CD4-positive, alpha-beta T cell treated with Interleukin-10 for 1 hour (primary cell): ENCODE data around the gene ICAM1.
A peak's percentile ranks its signal among the peaks of the same experiment; 100 is the strongest.
"Not testable (repeated sequence)": the region's sequence is repeated elsewhere in the genome, so short reads cannot be mapped to it uniquely, and the experiment has no call there.

ENCODE experiments used
- DNase-seq: peaks from one replicate; pipeline ENCODE4 v3.0.0-alpha.2; 2020

ICAM1 gene

DNA sequence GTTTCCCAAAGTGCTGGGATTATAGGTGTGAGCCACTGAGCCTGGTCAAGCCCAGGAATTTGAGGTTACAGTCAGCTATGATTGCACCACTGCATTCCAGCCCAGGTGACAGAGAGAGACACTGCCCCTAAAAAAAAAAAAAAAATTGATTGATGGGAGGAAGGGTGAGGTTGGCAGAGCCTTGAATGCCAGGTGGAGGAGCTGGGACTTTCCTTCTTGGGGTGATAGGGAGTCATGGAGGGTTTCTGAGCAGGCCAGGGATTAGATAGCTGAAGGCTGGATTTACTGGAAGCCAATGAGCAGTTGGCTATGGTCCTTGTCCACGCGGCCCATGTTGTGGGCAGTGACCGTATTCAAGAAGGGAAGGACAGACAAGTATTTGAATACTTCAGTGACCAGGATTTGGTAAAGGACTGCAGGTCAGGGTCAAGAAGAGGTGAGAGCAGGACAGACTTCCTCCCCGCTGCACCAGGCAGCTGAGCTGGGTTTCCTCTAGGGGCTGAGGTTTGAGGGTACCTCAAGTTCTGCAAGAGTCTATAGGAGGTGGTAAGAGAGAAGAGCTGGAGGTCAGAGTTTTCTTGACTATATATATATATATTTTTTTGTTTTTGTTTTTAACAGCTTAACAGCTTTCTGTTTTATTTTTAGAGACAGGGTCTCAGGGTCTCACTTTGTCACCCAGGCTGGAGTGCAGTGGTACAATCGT, 9.0 kb downstream of the ICAM1 start:
- DNase-seq = no peak

DNA sequence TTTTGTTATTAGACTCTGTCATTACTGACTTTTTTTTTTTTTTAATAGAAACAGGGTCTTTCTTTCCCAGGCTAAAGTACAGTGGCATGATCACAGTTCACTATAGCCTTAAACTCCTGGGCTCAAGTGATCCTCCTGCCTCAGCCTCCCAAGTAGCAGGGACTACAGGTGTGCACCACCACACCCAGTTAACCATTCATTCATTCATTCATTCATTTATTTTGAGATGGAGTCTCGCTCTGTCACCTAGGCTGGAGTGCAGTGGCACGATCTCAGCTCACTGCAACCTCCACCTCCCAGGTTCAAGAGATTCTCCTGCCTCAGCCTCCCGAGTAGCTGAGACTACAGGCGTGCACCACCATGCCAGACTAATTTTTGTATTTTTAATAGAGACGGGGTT, 11.1 kb downstream of the ICAM1 start:
- DNase-seq = not testable (repeated sequence)

DNA sequence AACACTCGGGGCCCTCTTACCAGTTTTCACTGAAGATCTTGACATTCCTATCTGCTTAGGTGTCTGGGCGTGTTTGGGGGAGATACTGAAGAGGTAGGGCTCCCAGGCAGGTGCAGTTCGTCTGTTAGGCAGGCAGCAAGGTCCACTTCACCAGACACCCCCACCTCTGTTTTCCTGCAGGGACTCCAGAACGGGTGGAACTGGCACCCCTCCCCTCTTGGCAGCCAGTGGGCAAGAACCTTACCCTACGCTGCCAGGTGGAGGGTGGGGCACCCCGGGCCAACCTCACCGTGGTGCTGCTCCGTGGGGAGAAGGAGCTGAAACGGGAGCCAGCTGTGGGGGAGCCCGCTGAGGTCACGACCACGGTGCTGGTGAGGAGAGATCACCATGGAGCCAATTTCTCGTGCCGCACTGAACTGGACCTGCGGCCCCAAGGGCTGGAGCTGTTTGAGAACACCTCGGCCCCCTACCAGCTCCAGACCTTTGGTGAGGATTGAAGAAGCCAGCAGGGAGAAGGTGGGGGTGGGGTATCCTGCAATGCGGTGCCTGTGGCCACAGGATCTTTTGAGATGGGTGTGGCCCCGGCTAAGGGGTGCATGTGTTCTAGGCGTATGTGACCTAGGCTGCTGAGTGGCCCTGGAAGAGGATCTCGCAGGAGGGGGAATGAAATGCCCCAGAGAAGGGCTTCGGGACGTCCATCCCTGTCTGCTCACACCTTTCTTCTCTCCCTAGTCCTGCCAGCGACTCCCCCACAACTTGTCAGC, 12.6 kb downstream of the ICAM1 start:
- no peak for DNase-seq

DNA sequence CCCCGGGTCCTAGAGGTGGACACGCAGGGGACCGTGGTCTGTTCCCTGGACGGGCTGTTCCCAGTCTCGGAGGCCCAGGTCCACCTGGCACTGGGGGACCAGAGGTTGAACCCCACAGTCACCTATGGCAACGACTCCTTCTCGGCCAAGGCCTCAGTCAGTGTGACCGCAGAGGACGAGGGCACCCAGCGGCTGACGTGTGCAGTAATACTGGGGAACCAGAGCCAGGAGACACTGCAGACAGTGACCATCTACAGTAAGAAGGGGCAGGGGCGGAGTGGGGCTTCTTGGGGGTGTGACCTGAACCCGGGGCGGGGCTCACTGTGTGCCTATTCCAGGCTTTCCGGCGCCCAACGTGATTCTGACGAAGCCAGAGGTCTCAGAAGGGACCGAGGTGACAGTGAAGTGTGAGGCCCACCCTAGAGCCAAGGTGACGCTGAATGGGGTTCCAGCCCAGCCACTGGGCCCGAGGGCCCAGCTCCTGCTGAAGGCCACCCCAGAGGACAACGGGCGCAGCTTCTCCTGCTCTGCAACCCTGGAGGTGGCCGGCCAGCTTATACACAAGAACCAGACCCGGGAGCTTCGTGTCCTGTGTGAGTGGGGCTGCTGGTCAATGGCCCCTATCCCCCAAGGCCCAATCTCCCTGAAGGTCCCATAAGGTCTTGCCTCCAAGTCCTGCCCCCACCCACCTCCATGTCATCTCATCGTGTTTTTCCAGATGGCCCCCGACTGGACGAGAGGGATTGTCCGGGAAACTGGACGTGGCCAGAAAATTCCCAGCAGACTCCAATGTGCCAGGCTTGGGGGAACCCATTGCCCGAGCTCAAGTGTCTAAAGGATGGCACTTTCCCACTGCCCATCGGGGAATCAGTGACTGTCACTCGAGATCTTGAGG, 13.4 kb downstream of the ICAM1 start:
- no peak for DNase-seq

DNA sequence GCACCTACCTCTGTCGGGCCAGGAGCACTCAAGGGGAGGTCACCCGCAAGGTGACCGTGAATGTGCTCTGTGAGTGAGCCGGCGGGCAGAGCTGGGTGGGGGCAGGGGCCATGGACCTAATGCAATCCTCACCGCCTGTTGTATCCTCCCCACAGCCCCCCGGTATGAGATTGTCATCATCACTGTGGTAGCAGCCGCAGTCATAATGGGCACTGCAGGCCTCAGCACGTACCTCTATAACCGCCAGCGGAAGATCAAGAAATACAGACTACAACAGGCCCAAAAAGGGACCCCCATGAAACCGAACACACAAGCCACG, 14.0 kb downstream of the ICAM1 start:
- no peak for DNase-seq

DNA sequence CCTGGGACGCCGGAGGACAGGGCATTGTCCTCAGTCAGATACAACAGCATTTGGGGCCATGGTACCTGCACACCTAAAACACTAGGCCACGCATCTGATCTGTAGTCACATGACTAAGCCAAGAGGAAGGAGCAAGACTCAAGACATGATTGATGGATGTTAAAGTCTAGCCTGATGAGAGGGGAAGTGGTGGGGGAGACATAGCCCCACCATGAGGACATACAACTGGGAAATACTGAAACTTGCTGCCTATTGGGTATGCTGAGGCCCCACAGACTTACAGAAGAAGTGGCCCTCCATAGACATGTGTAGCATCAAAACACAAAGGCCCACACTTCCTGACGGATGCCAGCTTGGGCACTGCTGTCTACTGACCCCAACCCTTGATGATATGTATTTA, 14.5 kb downstream of the ICAM1 start:
- no peak for DNase-seq

DNA sequence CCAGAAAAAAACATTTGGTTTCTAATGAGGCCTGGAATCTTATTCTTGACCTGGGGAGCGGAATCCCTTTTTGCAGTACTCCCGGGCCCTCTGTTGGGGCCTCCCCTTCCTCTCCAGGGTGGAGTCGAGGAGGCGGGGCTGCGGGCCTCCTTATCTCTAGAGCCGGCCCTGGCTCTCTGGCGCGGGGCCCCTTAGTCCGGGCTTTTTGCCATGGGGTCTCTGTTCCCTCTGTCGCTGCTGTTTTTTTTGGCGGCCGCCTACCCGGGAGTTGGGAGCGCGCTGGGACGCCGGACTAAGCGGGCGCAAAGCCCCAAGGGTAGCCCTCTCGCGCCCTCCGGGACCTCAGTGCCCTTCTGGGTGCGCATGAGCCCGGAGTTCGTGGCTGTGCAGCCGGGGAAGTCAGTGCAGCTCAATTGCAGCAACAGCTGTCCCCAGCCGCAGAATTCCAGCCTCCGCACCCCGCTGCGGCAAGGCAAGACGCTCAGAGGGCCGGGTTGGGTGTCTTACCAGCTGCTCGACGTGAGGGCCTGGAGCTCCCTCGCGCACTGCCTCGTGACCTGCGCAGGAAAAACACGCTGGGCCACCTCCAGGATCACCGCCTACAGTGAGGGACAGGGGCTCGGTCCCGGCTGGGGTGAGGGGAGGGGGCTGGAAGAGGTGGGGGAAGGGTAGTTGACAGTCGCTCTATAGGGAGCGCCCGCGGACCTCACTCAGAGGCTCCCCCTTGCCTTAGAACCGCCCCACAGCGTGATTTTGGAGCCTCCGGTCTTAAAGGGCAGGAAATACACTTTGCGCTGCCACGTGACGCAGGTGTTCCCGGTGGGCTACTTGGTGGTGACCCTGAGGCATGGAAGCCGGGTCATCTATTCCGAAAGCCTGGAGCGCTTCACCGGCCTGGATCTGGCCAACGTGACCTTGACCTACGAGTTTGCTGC, 16.1 kb downstream of the ICAM1 start, which contains the start of gene ICAM4:
Gene ICAM4, plus strand, starts transcription at position 153 of the 935 bp plus-strand sequence. Its CDS starts 58 bp downstream, at position 211.
- peak; percentile 54 for DNase-seq

DNA sequence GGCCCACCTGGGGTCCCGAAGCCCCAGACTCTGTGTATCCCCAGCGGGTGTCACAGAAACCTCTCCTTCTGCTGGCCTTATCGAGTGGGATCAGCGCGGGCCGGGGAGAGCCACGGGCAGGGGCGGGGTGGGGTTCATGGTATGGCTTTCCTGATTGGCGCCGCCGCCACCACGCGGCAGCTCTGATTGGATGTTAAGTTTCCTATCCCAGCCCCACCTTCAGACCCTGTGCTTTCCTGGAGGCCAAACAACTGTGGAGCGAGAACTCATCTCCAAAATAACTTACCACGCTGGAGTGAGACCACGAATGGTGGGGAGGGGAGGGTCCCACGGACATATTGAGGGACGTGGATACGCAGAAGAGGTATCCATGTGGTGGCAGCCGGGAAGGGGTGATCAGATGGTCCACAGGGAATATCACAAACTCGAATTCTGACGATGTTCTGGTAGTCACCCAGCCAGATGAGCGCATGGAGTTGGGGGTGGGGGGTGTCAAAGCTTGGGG, 17.8 kb downstream of the ICAM1 start:
- DNase-seq = peak; percentile 53

DNA sequence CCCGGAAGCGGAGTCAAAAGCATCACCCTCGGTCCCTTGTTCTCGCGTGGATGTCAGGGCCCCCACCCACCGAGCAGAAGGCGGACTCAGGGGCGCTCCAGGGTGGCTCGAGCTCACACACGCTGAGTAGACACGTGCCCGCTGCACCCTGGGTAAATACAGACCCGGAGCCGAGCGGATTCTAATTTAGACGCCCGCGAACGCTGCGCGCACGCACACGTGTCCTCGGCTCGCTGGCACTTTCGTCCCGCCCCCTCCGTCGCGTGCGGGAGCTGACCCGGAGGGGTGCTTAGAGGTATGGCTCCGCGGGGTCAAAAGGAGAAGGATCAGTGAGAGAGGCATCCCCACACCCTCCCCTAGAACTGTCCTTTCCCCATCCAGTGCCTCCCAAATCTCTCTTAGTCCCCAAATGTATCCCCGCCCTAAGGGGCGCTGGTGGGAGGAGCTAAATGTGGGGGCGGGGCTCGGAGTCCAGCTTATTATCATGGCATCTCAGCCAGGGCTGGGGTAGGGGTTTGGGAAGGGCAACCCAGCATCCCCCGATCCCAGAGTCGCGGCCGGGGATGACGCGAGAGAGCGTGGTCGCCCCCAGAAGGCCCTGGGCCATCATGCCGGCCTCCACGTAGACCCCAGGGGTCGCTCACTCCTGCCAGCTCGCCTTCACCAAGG, 18.4 kb downstream of the ICAM1 start:
- DNase-seq = peak; percentile 72

DNA sequence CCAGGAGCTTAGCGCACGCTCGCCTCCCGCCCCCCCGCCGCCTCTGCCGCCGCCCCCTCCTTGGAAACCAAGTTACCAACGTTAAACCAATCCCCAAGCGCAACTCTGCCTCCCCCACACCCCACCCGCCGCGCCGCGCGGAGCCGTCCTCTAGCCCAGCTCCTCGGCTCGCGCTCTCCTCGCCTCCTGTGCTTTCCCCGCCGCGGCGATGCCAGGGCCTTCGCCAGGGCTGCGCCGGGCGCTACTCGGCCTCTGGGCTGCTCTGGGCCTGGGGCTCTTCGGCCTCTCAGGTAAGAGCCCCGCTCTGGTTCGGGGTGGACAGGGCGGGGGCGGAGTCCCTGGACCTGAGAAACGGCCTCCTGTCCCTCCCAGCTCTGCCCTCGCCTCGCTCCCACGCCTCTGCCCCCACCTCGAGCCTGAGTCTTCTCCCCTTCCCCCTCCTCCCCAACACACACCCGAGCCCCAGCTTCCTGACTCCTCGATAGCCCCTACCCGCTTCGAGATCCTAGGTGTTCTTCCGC, 19.0 kb downstream of the ICAM1 start, which contains the start of gene ICAM5:
Gene ICAM5, plus strand, starts transcription at position 117 of the 521 bp plus-strand sequence. Its CDS starts 92 bp downstream, at position 209.
- DNase-seq = peak; percentile 41

DNA sequence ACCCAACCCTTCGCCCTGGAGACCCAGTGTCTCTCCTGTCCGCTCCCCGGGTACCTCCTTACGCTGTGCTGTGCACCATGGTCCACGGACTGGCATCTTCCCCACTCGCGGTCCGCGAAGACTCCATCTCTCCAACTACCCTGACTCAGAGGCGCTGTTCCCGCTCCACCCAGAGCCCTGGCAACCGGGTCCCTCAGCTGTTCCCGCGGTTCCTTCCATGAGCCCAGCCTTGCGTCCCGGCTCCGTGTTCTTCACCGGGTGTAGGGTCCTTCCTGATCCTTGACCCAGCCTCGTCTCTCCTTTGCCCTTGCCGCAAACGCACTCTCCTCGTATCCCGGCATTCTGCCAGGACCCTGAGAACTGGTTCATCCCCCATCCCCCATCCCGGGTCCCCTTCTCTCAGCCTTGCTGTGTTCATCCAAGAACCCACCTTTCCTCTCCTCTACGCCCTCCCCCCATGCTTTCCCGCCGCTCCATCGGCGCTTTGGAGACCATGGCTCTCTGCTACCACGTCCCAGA, 19.5 kb downstream of the ICAM1 start:
- no peak for DNase-seq

DNA sequence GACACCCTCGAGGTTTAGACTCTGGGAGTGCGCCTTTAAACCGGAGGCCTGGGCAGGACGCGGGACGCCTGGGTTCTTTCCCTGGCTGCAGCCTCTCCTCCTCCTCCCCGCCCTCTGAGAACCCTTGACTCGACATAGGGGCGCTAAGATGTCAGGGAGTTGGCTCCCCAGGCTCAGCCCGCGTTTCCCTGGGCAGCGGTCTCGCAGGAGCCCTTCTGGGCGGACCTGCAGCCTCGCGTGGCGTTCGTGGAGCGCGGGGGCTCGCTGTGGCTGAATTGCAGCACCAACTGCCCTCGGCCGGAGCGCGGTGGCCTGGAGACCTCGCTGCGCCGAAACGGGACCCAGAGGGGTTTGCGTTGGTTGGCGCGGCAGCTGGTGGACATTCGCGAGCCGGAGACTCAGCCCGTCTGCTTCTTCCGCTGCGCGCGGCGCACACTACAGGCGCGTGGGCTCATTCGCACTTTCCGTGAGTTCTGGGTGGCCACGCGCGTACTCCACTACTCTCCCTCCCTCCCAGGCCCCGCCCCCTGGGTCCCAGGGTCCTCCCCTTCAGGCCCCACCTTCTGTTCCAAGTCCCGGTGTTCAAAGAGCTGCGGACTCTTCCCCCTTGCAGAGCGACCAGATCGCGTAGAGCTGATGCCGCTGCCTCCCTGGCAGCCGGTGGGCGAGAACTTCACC, 20.1 kb downstream of the ICAM1 start:
- peak; percentile 68 for DNase-seq

DNA sequence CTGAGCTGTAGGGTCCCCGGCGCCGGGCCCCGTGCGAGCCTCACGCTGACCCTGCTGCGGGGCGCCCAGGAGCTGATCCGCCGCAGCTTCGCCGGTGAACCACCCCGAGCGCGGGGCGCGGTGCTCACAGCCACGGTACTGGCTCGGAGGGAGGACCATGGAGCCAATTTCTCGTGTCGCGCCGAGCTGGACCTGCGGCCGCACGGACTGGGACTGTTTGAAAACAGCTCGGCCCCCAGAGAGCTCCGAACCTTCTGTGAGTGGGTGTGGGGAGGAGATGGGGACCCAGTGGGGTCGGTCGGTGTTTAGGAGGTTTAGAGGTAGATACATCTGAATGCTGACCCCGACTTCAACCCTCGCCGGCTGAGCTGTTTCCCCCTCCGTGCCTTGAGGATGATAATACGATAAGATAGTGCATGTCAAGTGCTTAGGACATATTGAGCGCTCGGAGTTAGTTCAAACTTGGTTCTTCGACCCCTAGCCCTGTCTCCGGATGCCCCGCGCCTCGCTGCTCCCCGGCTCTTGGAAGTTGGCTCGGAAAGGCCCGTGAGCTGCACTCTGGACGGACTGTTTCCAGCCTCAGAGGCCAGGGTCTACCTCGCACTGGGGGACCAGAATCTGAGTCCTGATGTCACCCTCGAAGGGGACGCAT, 20.8 kb downstream of the ICAM1 start:
- peak; percentile 27 for DNase-seq

DNA sequence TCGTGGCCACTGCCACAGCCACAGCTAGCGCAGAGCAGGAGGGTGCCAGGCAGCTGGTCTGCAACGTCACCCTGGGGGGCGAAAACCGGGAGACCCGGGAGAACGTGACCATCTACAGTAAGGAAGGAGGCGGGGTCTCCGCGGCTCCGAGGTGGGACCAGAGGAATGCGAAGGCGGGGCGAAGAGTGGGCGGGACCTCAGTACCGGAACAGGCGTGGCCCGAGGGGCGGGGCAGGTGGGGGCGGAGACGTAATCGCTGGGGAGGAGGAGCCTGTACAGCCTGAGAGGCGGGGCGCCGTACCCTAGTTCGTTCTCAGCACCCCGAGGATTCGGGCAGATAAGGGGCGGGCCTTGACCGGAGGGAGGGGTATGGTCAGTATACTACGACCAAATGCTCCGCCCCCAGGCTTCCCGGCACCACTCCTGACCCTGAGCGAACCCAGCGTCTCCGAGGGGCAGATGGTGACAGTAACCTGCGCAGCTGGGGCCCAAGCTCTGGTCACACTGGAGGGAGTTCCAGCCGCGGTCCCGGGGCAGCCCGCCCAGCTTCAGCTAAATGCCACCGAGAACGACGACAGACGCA, 21.4 kb downstream of the ICAM1 start:
- peak; percentile 77 for DNase-seq

DNA sequence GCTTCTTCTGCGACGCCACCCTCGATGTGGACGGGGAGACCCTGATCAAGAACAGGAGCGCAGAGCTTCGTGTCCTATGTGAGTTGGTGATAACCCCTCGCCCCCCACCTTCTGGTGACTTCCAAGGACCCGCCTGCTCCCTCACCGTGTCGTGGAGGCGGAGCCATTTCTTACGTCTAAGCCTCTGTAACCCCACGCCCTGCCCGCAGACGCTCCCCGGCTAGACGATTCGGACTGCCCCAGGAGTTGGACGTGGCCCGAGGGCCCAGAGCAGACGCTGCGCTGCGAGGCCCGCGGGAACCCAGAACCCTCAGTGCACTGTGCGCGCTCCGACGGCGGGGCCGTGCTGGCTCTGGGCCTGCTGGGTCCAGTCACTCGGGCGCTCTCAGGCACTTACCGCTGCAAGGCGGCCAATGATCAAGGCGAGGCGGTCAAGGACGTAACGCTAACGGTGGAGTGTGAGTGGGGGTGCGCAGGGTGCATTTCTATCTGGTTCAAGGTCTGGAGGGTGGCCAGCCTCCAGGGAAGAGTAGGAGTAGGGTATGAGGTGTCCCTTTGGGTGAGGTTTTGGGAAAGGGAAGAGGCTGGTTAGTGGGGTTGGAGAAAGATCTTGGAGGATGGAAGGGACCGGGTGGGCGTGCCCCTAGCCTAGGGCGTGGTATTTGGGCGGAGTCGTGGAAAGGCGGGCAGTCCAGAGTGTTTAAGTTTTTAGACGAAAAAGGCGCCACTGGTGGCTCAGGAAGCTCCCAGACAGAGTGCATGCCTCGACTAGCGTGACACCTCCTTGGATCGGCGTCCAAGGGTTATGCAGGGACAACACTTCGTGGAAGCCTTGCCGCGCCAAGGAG, 22.1 kb downstream of the ICAM1 start:
- DNase-seq = no peak

DNA sequence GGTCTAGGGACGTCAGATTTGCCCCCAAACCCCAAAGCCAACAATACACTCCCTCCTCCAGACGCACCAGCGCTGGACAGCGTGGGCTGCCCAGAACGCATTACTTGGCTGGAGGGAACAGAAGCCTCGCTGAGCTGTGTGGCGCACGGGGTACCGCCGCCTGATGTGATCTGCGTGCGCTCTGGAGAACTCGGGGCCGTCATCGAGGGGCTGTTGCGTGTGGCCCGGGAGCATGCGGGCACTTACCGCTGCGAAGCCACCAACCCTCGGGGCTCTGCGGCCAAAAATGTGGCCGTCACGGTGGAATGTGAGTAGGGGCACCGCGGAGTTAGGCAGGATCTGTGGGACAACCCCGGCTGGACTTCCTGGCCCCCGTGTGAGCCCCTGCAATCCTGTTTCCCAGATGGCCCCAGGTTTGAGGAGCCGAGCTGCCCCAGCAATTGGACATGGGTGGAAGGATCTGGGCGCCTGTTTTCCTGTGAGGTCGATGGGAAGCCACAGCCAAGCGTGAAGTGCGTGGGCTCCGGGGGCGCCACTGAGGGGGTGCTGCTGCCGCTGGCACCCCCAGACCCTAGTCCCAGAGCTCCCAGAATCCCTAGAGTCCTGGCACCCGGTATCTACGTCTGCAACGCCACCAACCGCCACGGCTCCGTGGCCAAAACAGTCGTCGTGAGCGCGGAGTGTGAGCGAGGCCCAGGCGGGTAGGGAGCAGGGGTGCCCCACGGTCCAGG, 22.9 kb downstream of the ICAM1 start:
- no peak for DNase-seq

DNA sequence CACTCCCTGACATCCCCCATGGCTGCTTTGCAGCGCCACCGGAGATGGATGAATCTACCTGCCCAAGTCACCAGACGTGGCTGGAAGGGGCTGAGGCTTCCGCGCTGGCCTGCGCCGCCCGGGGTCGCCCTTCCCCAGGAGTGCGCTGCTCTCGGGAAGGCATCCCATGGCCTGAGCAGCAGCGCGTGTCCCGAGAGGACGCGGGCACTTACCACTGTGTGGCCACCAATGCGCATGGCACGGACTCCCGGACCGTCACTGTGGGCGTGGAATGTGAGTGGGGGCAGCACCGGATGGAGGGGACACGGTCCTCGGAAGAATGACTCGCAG, 23.4 kb downstream of the ICAM1 start:
- no peak for DNase-seq
